NB4 (cell line): ENCODE results near the gene RNF14.

ENCODE experiments used
- CTCF ChIP-seq: IDR thresholded peaks from one replicate; pipeline ENCODE4 v1.5.1; 2012; ENCODE audit warnings: low read depth, low read length
- MAX ChIP-seq: IDR thresholded peaks from 2 replicates; pipeline ENCODE4 v1.6.1; 2011; ENCODE audit warnings: low read depth, low read length
- MYC ChIP-seq: IDR thresholded peaks from 2 replicates; pipeline ENCODE4 v1.6.1; 2011; ENCODE audit warnings: low read depth, low read length
- POLR2A ChIP-seq: IDR thresholded peaks from 2 replicates; pipeline ENCODE4 v1.6.1; 2011; ENCODE audit warnings: mild to moderate bottlenecking; ENCODE audit not compliant: insufficient read length; ENCODE audit errors: extremely low read depth

- TF ChIP-seq CTCF = no peak
- TF ChIP-seq POLR2A = no peak
- no peak for TF ChIP-seq MAX
- TF ChIP-seq MYC = no peak
Measured at GRCh38 chr5:142032150-142032549, 63.2 kb downstream of the RNF14 start.
